GM18505 (cell line): ENCODE measurements around the gene RASAL1.

Source experiments
- ATAC-seq: cut with Tn5 transposase; IDR thresholded peaks from one replicate; pipeline ENCODE4 v1.9.1; 2021; ENCODE audit not compliant: unreplicated experiment
- POLR2A ChIP-seq: IDR thresholded peaks from 4 replicates; pipeline ENCODE4 v1.6.1; 2011; ENCODE audit warnings: borderline replicate concordance; ENCODE audit not compliant: insufficient read depth, insufficient read length; ENCODE audit errors: extremely low read depth

Gene RASAL1

DNA sequence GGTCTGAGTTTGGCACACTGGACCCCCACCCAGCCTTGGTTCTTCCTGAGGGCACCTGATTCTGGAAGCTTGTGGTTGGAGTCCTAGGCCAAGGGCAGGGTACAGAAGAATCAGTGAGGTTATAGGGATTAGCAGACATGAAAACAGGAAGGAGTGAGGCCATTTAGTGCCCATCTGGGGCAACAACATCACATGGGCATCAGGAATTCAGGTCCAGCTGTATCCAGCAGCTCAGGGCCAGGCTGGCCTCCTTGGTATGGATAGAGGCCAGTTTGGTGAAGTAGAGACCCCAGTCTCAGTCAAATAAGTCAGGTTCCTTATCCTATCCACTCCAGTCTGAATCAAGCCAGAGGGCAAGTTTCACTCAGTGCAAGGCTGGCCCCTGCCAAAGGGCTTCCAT is 36.2 kb downstream of the RASAL1 start:
- no peak for ATAC-seq
- TF ChIP-seq POLR2A = no peak

DNA sequence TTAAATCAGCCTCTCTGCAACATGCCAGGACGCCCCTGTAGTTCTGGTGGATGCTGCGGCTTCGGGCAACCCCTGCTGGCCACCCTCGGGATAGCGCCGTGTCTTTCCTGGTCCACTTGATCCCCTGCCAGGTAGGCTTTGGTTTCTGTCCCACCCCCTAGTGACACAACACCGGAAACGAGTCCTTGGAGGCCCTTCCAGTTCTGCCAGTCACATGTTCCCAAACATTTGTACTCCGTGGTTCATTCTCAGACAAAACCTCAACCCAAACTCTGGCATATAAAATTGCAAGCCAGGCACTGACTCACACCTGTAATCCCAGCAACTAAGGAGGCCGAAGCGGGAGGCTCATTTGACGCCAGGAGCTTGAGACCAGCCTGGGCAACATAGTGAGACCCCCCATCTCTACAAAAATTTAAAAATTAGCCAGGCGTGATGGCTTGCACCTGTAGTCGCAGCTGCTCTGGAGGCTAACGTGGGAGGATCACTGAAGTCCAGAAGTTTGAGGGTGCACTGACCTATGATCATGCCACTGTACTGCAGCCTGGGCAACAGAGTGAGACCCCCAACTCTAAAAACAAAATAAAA is 37.0 kb downstream of the RASAL1 start:
- ATAC-seq = no peak

DNA sequence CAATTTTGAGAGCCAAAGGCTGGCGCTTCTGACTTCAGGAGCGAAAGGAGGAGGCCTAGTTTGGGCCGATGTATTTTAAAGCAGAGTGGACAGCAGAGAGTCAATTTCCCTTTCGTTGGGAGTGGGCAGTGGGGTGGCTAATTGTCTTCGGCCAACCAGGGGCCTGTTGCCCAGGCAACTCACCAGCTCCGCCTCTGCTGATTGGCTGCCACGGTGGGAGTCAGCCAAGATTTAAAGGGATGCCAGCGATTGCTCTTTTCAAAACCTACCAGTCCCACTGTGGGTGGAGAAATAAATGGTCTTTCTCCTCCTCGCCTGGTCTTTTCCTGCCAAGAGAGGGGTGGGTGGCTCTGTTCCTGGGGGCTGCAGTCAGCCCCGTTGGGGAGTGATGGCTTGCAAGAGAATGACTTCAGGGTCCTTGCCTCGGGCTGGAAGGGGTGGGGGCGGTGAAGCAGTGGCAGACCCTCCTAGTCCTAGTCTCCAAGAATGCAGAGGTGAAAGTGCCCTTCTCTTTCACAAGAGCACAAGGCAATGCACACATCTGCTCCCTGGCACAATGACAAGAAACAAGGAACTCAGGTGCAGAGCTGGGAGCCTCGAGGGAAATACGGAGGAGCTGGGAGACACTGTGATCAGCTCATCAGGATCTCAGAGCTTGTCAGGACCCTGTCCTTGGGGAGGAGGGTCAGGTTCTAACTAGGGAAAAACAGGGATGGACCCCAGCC is 37.7 kb downstream of the RASAL1 start:
- no peak for ATAC-seq
- TF ChIP-seq POLR2A = no peak

More for the DNA sequence above, 37.0 kb downstream of the RASAL1 start:
- TF ChIP-seq POLR2A = no peak

DNA sequence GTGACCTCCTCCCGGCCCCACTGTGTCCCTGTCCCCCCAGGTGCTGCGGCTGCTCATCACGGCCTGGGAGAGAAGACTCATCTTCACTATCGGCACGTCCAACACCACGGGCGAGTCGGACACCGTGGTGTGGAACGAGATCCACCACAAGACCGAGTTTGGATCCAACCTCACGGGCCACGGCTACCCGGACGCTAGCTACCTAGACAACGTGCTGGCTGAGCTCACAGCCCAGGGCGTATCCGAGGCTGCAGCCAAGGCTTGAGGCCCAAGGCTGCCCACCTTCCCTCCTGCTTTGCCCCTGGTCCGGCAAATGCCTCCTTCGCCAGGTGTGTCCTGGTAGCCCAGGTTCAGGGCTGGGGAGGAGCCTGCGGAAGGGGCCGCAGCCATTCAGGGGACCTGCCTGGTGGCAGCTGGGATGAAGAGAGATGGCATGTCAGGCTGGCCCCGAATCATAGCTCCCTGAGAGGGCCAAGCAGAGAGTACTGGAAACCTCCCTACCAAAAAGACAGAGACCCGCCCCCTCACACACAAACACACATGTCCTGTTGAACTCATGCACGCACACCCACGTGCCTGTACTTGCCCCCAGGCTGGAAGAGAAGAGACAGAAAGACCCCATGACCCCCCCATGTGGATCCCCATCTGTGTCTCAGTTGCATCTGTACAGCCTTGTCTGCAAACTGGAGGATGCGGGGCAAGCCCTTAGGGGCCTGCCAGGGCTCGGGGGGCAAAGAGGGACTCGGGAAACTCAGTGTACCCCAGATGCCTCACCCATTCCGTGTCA is 38.7 kb downstream of the RASAL1 start:
- no peak for ATAC-seq
- TF ChIP-seq POLR2A = no peak

DNA sequence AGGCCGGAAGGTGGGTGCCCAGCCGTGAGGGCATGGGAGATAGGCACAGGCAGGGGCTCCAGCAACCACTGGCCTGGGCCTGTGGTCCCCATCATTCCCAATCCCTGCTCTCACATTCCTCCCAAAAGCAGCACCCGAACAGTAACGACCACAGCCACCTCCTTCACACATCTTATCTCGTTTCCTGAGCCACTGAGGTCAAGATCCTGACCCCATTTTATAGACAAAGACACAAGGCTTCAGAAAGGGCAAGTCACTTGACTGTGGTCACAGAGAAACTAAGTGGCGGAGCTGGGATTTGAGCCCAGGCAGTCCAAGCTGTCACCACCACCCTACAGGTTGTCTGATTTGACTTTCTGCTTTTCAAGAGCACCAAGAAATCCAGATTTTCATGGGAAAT is 40.2 kb downstream of the RASAL1 start:
- ATAC-seq = no peak
- TF ChIP-seq POLR2A = no peak

DNA sequence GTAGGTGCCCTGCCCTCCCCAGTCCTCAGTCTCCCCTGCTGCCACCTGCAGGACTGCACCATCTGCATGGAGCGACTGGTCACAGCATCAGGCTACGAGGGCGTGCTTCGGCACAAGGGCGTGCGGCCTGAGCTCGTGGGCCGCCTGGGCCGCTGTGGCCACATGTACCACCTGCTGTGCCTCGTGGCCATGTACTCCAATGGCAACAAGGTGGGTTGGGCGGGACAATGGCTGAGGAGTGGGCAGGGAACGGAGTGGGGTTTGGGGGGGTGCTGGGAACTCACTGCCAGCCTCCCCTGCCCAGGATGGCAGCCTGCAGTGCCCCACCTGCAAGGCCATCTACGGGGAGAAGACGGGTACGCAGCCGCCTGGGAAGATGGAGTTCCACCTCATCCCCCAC is 40.8 kb downstream of the RASAL1 start:
- no peak for ATAC-seq
- no peak for TF ChIP-seq POLR2A

DNA sequence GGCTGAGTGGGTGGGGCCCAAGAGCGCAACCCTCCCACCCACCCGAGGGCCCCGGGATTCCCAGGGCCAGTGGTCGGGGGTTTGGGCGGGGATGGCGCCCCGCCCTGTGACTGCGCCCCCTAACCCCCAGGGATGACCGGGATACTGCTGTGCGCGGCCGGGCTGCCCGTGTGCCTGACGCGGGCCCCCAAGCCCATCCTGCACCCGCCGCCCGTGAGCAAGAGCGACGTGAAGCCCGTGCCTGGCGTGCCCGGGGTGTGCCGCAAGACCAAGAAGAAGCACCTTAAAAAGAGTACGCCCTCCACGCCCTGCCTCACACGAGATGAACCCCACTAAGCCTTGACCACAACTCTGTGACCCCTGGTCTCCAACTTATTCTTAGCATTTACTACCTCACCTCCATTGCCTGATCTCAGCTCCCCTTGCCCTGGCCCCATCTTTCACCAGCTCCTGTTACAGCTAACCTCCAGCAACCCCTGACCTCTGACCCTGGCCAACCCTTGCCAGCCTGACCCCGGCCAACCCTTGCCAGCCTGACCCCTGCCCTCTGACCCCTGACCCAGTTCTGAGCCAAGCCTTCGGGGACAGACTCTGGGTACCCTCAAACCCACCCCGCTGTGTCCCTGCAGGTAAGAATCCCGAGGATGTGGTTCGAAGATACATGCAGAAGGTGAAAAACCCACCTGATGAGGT is 42.0 kb downstream of the RASAL1 start:
- no peak for ATAC-seq

DNA sequence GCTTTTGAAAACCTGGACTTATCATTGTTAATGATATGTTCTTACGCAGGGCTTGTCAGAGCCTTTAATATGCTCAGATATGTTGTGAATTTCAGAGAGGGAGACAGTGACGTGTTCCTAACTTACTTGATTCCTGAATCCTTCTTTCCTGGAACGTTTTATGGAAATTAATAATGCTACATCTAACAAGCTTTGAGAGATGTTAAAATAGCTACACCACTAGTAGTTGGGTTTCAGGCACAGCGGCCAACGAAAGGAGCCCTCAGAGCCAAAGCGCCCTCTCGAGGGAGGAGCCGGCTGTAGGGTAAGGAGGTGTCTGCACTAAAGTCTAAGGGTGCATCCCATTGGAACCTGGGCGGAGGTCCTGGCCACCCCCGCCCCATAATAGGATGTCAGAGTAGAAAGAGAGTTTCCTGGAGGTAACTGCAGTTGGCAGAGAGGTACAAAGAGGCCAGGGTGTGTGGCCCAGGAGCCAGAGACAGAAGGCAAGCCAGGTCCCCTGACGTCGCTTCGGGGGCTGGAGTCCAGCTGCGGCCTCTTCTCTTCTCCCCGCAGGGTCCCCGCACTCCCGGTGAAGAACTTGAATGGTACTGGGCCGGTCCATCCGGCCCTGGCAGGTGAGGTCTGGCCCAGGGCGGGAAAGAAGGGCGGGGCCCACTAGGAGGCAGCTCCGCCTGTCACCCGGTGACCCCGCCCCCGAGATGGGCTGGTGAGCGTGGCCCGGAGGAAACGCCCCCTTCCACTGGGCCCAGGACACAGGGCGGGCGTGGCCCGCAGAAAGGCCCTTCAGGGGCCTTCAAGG is 42.8 kb downstream of the RASAL1 start:
- no peak for ATAC-seq

More for the DNA sequence above, 42.0 kb downstream of the RASAL1 start:
- no peak for TF ChIP-seq POLR2A

DNA sequence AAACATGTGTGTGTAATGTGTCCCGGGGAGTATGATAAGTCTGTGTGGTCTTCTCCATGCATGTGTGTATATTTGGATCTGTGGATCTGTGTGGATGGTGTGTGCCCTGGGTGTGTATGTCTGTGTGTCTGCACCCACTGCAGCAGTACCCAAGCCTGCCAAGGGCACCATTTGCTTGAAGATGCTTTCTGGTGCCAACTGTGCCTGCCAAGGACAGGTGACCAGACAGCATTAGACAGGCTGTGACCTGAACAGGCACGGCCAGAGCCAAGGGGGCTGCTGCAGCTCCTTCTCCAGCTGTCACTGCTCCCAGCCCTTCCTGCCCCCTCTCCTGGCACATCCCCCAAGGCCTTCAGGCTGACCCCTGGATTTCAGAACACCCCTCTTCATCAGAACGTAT is 44.1 kb downstream of the RASAL1 start:
- no peak for ATAC-seq
- no peak for TF ChIP-seq POLR2A

More for the DNA sequence above, 42.8 kb downstream of the RASAL1 start:
- TF ChIP-seq POLR2A = no peak

DNA sequence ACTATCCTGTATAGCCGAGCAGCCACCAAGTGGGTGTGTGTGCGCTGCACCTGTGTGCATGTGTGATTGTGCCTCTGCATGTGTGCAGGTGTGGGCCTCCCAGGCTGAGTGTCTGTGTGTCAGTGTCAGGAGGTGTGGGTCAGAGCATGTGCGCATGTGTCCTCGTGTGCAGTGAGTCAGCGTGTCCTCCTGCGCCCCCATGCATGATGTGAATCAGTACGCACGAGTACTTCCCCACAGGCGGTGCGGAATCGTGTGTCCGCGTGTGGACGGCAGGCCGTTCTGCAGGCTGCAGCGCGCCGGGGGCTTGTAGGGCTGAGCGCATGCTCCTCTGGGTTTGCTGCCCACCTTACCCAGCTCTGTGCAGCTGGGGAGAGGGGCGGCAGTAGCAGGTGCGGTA is 44.8 kb downstream of the RASAL1 start:
- no peak for TF ChIP-seq POLR2A
- ATAC-seq = no peak

DNA sequence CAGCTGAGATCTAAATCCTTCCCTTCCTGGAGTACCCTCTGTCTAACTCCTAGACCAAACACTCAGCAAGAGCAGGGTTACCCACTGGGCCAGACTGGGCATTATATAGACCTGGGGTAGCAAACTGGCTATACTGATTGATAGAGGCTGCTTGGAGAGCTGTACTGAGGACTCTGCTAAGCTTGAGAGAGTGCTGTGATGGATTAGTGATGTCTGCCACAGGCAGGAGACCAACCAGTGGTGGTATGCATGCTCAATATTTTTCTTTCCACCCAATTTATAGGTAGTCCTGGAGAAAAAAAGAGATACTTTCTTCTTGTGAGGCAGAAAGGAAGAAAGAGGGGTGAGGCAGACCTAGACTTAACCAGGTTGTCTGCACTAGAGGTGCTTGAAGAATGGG is 45.7 kb downstream of the RASAL1 start:
- TF ChIP-seq POLR2A = no peak
- no peak for ATAC-seq

DNA sequence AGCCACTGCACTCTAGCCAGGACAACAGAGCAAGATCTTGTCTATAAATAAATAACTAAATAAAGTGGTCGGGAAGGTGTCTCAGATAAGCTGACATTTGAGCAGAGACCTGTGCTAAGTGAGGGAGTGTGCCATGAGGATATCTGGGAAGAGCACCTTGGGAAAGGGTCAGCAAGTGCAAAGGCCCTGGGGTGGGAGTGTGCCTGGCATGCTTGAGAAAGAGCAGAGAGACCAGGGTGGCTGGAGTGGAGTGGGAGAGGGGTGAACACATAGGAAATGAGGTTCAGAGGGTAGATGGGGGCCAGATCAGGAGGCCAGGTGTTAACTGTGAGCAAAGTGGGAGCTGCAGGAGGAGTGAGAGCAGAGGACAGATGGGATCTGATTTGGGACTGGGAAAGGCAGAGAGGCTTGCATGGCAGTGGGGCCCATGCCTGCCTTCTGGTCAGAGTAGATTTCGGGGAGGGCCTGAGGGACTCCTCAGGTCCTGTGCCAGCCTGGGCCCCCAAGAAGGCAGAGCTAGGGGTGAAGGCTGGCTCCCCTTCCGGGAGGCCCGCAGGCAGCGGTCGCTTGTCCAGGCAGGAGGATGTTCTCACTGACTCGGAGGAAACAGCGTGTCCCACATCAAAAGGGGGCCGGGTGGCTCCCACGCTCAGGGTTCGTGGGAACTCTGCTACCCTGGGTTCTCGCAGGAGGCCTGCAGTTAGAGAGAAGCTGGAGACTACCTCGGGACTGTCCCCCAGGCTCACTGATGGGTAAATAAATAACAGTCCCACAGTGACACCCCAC is 46.4 kb downstream of the RASAL1 start:
- peak; percentile 26 for TF ChIP-seq POLR2A
- no peak for ATAC-seq

DNA sequence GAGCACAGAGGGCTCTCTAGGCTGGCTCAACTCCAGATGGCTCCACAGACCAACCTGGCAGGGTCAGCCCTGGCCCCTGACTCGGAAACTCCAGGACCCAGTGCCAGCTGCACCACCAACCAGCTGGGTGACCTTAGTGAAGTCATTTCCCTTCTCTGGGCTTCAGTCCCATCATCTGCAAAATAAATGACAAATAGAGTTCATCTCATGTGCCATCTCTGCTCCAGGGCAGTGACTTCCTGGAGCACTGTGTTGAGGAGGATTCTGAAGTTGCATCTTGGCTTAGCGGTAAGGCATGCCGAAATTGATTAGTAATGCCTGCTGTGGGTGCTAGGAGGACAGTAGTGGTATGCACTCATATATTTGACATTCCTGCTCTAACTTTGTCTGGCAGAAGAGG is 47.5 kb downstream of the RASAL1 start:
- no peak for TF ChIP-seq POLR2A
- ATAC-seq = no peak

DNA sequence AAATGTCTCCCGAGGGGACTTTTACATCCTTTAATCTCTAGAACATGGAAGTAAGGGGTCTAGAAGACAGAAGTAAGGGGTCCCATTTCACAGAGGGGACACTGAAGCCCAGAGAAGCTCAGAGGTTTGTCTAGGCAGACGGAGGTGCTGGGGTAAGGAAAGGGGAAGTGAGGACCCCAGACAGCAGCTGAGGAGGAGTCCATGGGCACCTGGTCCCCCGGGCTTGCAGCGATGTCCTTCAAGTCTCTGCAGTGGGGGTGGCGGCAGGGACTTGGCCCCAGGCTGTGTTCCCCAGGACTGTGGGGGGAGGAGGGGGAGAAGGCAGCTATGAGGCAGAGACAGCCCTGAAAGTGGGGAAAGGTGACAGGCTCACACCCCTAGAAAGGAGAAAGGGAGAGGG is 48.4 kb downstream of the RASAL1 start:
- TF ChIP-seq POLR2A = no peak
- ATAC-seq = no peak
